ENCODE results near the gene DLG2.

DNA sequence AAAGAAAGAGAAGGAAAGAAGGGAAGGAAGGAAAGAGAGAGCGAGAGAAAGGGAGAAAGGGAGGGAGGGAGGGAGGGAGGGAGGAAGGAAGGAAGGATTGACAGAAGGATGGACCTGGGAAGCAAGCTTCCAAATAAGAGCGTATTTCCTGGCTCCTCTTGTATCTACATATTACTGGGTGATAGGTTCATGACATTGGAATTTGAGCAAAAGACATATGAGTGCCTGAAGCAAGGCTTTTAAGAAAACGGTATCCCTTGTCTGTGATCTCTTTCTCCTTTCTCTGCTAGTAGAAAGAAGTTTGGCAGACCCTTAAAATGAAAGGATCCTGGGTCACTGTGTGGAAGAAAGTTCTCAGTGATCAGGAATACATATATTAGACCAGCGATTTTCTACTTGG, 1408.8 kb downstream of the DLG2 start:
- TF ChIP-seq EZH2phosphoT487 (IDR thresholded peaks at IDR 0.05; ENCODE audit: low read depth): no peak
- TF ChIP-seq, protein P1, sequence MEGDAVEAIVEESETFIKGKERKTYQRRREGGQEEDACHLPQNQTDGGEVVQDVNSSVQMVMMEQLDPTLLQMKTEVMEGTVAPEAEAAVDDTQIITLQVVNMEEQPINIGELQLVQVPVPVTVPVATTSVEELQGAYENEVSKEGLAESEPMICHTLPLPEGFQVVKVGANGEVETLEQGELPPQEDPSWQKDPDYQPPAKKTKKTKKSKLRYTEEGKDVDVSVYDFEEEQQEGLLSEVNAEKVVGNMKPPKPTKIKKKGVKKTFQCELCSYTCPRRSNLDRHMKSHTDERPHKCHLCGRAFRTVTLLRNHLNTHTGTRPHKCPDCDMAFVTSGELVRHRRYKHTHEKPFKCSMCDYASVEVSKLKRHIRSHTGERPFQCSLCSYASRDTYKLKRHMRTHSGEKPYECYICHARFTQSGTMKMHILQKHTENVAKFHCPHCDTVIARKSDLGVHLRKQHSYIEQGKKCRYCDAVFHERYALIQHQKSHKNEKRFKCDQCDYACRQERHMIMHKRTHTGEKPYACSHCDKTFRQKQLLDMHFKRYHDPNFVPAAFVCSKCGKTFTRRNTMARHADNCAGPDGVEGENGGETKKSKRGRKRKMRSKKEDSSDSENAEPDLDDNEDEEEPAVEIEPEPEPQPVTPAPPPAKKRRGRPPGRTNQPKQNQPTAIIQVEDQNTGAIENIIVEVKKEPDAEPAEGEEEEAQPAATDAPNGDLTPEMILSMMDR (IDR thresholded peaks at IDR 0.05; ENCODE audit: low read depth, low read length): no peak
